Neural progenitor cell (in vitro differentiated cells): ENCODE data around the gene SERPINB10. TPM values are rescaled to one million over a fixed set of nuclear protein-coding genes. Genes with fewer than 3 reads are reported as not detected.
A peak's percentile ranks its signal among the peaks of the same experiment; 100 is the strongest.

Source experiments
- DNase-seq: peaks from one replicate; pipeline ENCODE4 v3.0.0-alpha.2; 2016; ENCODE audit warnings: low spot score
- H2AFZ ChIP-seq: fragments of 200-600 bp; sonication (generic); replicated peaks from 2 replicates; pipeline ENCODE4 v1.6.1; 2016; ENCODE audit warnings: antibody characterized with exemption
- H3F3A ChIP-seq: fragments of 200-600 bp; sonication (generic); 2 replicates; pipeline ENCODE4 v1.6.1; 2016; ENCODE audit warnings: antibody characterized with exemption, low read depth
- H3K27ac ChIP-seq: fragments of 200-600 bp; sonication (generic); 2 replicates; pipeline ENCODE4 v1.5.1; 2016; ENCODE audit warnings: mild to moderate bottlenecking
- H3K27me3 ChIP-seq: fragments of 200-600 bp; sonication (generic); 2 replicates; pipeline ENCODE4 v1.6.1; 2016; ENCODE audit warnings: mild to moderate bottlenecking, moderate library complexity
- H3K36me3 ChIP-seq: fragments of 200-600 bp; sonication (generic); 2 replicates; pipeline ENCODE4 v1.5.1; 2016
- H3K4me1 ChIP-seq: fragments of 200-600 bp; sonication (generic); 2 replicates; pipeline ENCODE4 v1.6.1; 2016; ENCODE audit warnings: mixed run types
- H3K4me2 ChIP-seq: fragments of 200-600 bp; sonication (generic); 2 replicates; pipeline ENCODE4 v1.6.1; 2016
- H3K4me3 ChIP-seq: fragments of 200-600 bp; sonication (generic); 2 replicates; pipeline ENCODE4 v1.5.1; 2016
- H3K79me2 ChIP-seq: fragments of 200-600 bp; sonication (generic); 2 replicates; pipeline ENCODE4 v1.6.1; 2016; ENCODE audit warnings: low read depth
- H3K9ac ChIP-seq: fragments of 200-600 bp; sonication (generic); 2 replicates; pipeline ENCODE4 v1.6.1; 2016
- H3K9me3 ChIP-seq: fragments of 200-600 bp; sonication (generic); 2 replicates; pipeline ENCODE4 v1.5.1; 2016; ENCODE audit warnings: low read depth
- H4K20me1 ChIP-seq: fragments of 200-600 bp; sonication (generic); 2 replicates; pipeline ENCODE4 v1.6.1; 2016; ENCODE audit warnings: low read depth
- H3K27ac Mint-ChIP-seq: 3 replicates; pipeline ENCODE4 v1.8.0; 2021; ENCODE audit warnings: mixed read lengths
- H3K27me3 Mint-ChIP-seq: 2 replicates; pipeline ENCODE4 v1.8.0; 2022; ENCODE audit warnings: low read depth, mild to moderate bottlenecking, inconsistent platforms, moderate library complexity, mixed read lengths; ENCODE audit not compliant: insufficient read depth
- H3K36me3 Mint-ChIP-seq: 3 replicates; pipeline ENCODE4 v1.8.0; 2021; ENCODE audit warnings: mixed read lengths
- H3K4me1 Mint-ChIP-seq: 3 replicates; pipeline ENCODE4 v1.8.0; 2021; ENCODE audit warnings: mixed read lengths
- H3K4me3 Mint-ChIP-seq: 3 replicates; pipeline ENCODE4 v1.8.0; 2021; ENCODE audit warnings: mild to moderate bottlenecking, moderate library complexity, mixed read lengths
- H3K9me3 Mint-ChIP-seq: 3 replicates; pipeline ENCODE4 v1.8.0; 2020; ENCODE audit warnings: mixed read lengths
- EZH2 ChIP-seq: fragments of 200-600 bp; sonication (generic); IDR thresholded peaks from 2 replicates; pipeline ENCODE4 v1.6.1; 2017; ENCODE audit warnings: antibody characterized with exemption, mild to moderate bottlenecking, moderate library complexity
- EZH2phosphoT487 ChIP-seq: fragments of 200-600 bp; sonication (generic); IDR thresholded peaks from 2 replicates; pipeline ENCODE4 v1.6.1; 2017; ENCODE audit warnings: antibody characterized with exemption
- total RNA-seq: library from RNA; depleted of rRNA; stranded (reverse); fragments of >200 nt; gene quantifications from 2 replicates; pipeline ENCODE4 v1.2.3, GENCODE V29; 2015; ENCODE audit warnings: low replicate concordance
- TF ChIP-seq, protein P1 (sequence below): fragments of 200-600 bp; sonication (generic); IDR thresholded peaks from 2 replicates; pipeline ENCODE4 v1.5.1; 2017; ENCODE audit warnings: antibody characterized with exemption, mild to moderate bottlenecking

SERPINB10 gene
- total RNA-seq, 1 donor from 2014 or later, result not detected

GRCh38 chr18:63979409-63979920 lies 71.7 kb downstream of the SERPINB10 start:
- Histone ChIP-seq H3K9ac (no peak overlapping the region), H3F3A (no peaks in the 10 kb centered on the region), H3K27ac (no peak overlapping the region), H3K4me3 (no peak overlapping the region), H3K9me3 (no peaks in the 10 kb centered on the region), H2AFZ (peak overlapping the region; percentile 76), H4K20me1 (no peaks in the 10 kb centered on the region), H3K4me1 (no peaks in the 10 kb centered on the region), H3K4me2 (no peak overlapping the region), H3K79me2 (no peaks in the 10 kb centered on the region), H3K27me3 (peaks cover 36% of the 10 kb centered on the region), H3K36me3 (no peaks in the 10 kb centered on the region)
- peak; percentile 75 for DNase-seq
- peaks cover 4% of the 10 kb centered on the region for H3K4me1 Mint-ChIP-seq
- peaks cover 2% of the 10 kb centered on the region for H3K27me3 Mint-ChIP-seq
- H3K36me3 Mint-ChIP-seq, result no peaks in the 10 kb centered on the region
- no peak overlapping the region for H3K4me3 Mint-ChIP-seq
- H3K9me3 Mint-ChIP-seq, result no peaks in the 10 kb centered on the region
- no peak overlapping the region for H3K27ac Mint-ChIP-seq
- TF ChIP-seq, protein P1, sequence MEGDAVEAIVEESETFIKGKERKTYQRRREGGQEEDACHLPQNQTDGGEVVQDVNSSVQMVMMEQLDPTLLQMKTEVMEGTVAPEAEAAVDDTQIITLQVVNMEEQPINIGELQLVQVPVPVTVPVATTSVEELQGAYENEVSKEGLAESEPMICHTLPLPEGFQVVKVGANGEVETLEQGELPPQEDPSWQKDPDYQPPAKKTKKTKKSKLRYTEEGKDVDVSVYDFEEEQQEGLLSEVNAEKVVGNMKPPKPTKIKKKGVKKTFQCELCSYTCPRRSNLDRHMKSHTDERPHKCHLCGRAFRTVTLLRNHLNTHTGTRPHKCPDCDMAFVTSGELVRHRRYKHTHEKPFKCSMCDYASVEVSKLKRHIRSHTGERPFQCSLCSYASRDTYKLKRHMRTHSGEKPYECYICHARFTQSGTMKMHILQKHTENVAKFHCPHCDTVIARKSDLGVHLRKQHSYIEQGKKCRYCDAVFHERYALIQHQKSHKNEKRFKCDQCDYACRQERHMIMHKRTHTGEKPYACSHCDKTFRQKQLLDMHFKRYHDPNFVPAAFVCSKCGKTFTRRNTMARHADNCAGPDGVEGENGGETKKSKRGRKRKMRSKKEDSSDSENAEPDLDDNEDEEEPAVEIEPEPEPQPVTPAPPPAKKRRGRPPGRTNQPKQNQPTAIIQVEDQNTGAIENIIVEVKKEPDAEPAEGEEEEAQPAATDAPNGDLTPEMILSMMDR, result peak; percentile 85
- TF ChIP-seq EZH2phosphoT487 (no peak), EZH2 (no peak)

- Mint-ChIP-seq H3K27me3 (peaks cover 2% of the 10 kb centered on the region), H3K4me1 (peaks cover 4% of the 10 kb centered on the region), H3K36me3 (no peaks in the 10 kb centered on the region), H3K9me3 (no peaks in the 10 kb centered on the region), H3K27ac (no peak overlapping the region), H3K4me3 (no peak overlapping the region)
- H3K4me3 ChIP-seq, result no peak overlapping the region
- no peak overlapping the region for H2AFZ ChIP-seq
- TF ChIP-seq EZH2phosphoT487 (no peak), EZH2 (no peak)
- TF ChIP-seq, protein P1, result no peak
- no peaks in the 10 kb centered on the region for H4K20me1 ChIP-seq
- H3K27ac ChIP-seq, result no peak overlapping the region
- no peaks in the 10 kb centered on the region for H3K36me3 ChIP-seq
- H3F3A ChIP-seq, result no peaks in the 10 kb centered on the region
- DNase-seq, result no peak
- H3K4me2 ChIP-seq, result no peak overlapping the region
- no peak overlapping the region for H3K9ac ChIP-seq
- no peaks in the 10 kb centered on the region for H3K4me1 ChIP-seq
- H3K9me3 ChIP-seq, result no peaks in the 10 kb centered on the region
- peaks cover 30% of the 10 kb centered on the region for H3K27me3 ChIP-seq
- H3K79me2 ChIP-seq, result no peaks in the 10 kb centered on the region
These were observed 72.3 kb downstream of the SERPINB10 start for GRCh38 chr18:63980027-63980426.

GRCh38 chr18:63980896-63981460 lies 73.2 kb downstream of the SERPINB10 start:
- Histone ChIP-seq H3K79me2 (no peaks in the 10 kb centered on the region), H2AFZ (no peak overlapping the region), H3K4me3 (no peak overlapping the region), H3K36me3 (no peaks in the 10 kb centered on the region), H3K4me2 (no peak overlapping the region), H3K9ac (no peak overlapping the region), H3F3A (no peaks in the 10 kb centered on the region), H3K9me3 (no peaks in the 10 kb centered on the region), H3K27me3 (peaks cover 22% of the 10 kb centered on the region), H4K20me1 (no peaks in the 10 kb centered on the region), H3K27ac (no peak overlapping the region), H3K4me1 (no peaks in the 10 kb centered on the region)
- Mint-ChIP-seq H3K27ac (no peak overlapping the region), H3K27me3 (peaks cover 2% of the 10 kb centered on the region), H3K4me1 (peaks cover 4% of the 10 kb centered on the region), H3K4me3 (no peak overlapping the region), H3K9me3 (no peaks in the 10 kb centered on the region), H3K36me3 (no peaks in the 10 kb centered on the region)
- DNase-seq, result no peak
- no peak for TF ChIP-seq EZH2
- TF ChIP-seq, protein P1, result no peak
- TF ChIP-seq EZH2phosphoT487, result no peak
